DND-41 (cell line): Measurements from ENCODE around the gene PRKCA.

ENCODE experiments used
- EZH2 ChIP-seq: IDR thresholded peaks from 3 replicates; pipeline ENCODE4 v1.6.1; 2012; ENCODE audit warnings: borderline replicate concordance, low read depth, mild to moderate bottlenecking, moderate library complexity, low read length, inconsistent platforms; ENCODE audit not compliant: severe bottlenecking
- TF ChIP-seq, protein P1 (sequence below): IDR thresholded peaks from 2 replicates; pipeline ENCODE4 v1.5.1; 2012; ENCODE audit warnings: borderline replicate concordance, low read length, moderate library complexity, mild to moderate bottlenecking; ENCODE audit not compliant: poor library complexity, severe bottlenecking; ENCODE audit errors: extremely low read depth

DNA sequence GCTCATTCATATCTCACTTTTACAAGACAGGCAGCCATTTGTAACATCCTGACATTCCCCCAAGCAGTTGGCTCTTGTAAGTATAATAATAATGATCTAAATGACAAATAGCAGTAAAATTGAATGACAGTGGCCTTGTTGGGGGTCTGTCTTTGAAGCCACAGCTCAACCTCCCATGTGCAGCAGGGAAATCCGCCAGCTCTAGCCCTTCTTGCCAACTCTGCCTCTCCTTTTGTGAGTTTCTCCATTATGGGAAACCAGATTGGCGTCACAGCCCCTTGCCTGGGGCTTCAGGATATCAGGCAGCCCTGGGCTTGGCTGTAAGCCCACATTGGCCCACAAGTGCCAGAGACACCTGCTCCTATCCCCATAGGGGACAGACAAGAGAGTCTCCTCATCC lies 462.1 kb downstream of the PRKCA start:
- TF ChIP-seq, protein P1, sequence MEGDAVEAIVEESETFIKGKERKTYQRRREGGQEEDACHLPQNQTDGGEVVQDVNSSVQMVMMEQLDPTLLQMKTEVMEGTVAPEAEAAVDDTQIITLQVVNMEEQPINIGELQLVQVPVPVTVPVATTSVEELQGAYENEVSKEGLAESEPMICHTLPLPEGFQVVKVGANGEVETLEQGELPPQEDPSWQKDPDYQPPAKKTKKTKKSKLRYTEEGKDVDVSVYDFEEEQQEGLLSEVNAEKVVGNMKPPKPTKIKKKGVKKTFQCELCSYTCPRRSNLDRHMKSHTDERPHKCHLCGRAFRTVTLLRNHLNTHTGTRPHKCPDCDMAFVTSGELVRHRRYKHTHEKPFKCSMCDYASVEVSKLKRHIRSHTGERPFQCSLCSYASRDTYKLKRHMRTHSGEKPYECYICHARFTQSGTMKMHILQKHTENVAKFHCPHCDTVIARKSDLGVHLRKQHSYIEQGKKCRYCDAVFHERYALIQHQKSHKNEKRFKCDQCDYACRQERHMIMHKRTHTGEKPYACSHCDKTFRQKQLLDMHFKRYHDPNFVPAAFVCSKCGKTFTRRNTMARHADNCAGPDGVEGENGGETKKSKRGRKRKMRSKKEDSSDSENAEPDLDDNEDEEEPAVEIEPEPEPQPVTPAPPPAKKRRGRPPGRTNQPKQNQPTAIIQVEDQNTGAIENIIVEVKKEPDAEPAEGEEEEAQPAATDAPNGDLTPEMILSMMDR = no peak
- no peak for TF ChIP-seq EZH2
